Measurements from ENCODE around the gene SFXN4.

SFXN4 gene

GRCh38 chr10:119165171-119166117 is at the start of gene SFXN4:
Gene SFXN4 (minus strand): TSS chr10:119165714. CDS start chr10:119165647, 67 bp downstream.
- DNase-seq (ENCODE audit: low read depth): peak; percentile 73

- no peak for DNase-seq (ENCODE audit: low read depth)
These were observed 46.3 kb upstream of the SFXN4 start for GRCh38 chr10:119211625-119212441.

- DNase-seq (ENCODE audit: low read depth): no peak
These were observed 45.7 kb upstream of the SFXN4 start for GRCh38 chr10:119211176-119211575.

- DNase-seq (ENCODE audit: low read depth): no peak
These were observed 45.1 kb upstream of the SFXN4 start for GRCh38 chr10:119210633-119211032.

GRCh38 chr10:119209736-119210355 is 44.3 kb upstream of the SFXN4 start:
- no peak for DNase-seq (ENCODE audit: low read depth)

- DNase-seq (ENCODE audit: low read depth): peak; percentile 28
These were observed 43.7 kb upstream of the SFXN4 start for GRCh38 chr10:119209035-119209735.

GRCh38 chr10:119208553-119208940 is 43.0 kb upstream of the SFXN4 start:
- no peak for DNase-seq (ENCODE audit: low read depth)

GRCh38 chr10:119207713-119208552 is 42.4 kb upstream of the SFXN4 start:
- DNase-seq (ENCODE audit: low read depth): no peak

GRCh38 chr10:119207366-119207666 is 41.8 kb upstream of the SFXN4 start, which contains the start of gene GRK5:
Gene GRK5 (plus strand): TSS chr10:119207571. CDS start chr10:119207918, 347 bp downstream.
- peak; percentile 96 for DNase-seq (ENCODE audit: low read depth)

GRCh38 chr10:119206603-119207365 is 41.3 kb upstream of the SFXN4 start:
- DNase-seq (ENCODE audit: low read depth): peak; percentile 58

GRCh38 chr10:119205894-119206602 is 40.5 kb upstream of the SFXN4 start:
- no peak for DNase-seq (ENCODE audit: low read depth)

- DNase-seq (ENCODE audit: low read depth): no peak
These were observed 37.5 kb upstream of the SFXN4 start for GRCh38 chr10:119203006-119203405.

GRCh38 chr10:119201233-119201632 is 35.7 kb upstream of the SFXN4 start:
- no peak for DNase-seq (ENCODE audit: low read depth)

- DNase-seq (ENCODE audit: low read depth): no peak
These were observed 33.9 kb upstream of the SFXN4 start for GRCh38 chr10:119199231-119199992.

- no peak for DNase-seq (ENCODE audit: low read depth)
These were observed 32.9 kb upstream of the SFXN4 start for GRCh38 chr10:119198438-119198837.

- DNase-seq (ENCODE audit: low read depth): no peak
These were observed 32.4 kb upstream of the SFXN4 start for GRCh38 chr10:119197921-119198320.

GRCh38 chr10:119191881-119192280 is 26.4 kb upstream of the SFXN4 start:
- no peak for DNase-seq (ENCODE audit: low read depth)

GRCh38 chr10:119190954-119191785 is 25.7 kb upstream of the SFXN4 start:
- no peak for DNase-seq (ENCODE audit: low read depth)
